H9 (cell line): ENCODE measurements around the gene GRID1. TPM values are rescaled to one million over a fixed set of nuclear protein-coding genes. Genes with fewer than 3 reads are reported as not detected.

Source experiments
- DNase-seq: peaks from one replicate; pipeline ENCODE4 v3.0.0-alpha.2; 2017
- H2AFZ ChIP-seq: one replicate; pipeline ENCODE4 v1.6.1; 2013; ENCODE audit warnings: mild to moderate bottlenecking, low read length, control low read depth, moderate library complexity
- H2AK5ac ChIP-seq: 2 replicates; pipeline ENCODE4 v1.6.1; 2013; ENCODE audit warnings: low read length, control low read depth, mixed read lengths; ENCODE audit not compliant: insufficient read length
- H2BK120ac ChIP-seq: one replicate; pipeline ENCODE4 v1.6.1; 2013; ENCODE audit warnings: low read depth, mild to moderate bottlenecking, low read length, control low read depth, inconsistent platforms; ENCODE audit not compliant: poor library complexity, severe bottlenecking
- H2BK12ac ChIP-seq: 2 replicates; pipeline ENCODE4 v1.6.1; 2013; ENCODE audit warnings: low read length, control low read depth, mixed read lengths, low read depth; ENCODE audit not compliant: insufficient read length
- H2BK15ac ChIP-seq: 2 replicates; pipeline ENCODE4 v1.6.1; 2013; ENCODE audit warnings: low read depth, low read length, control low read depth
- H2BK20ac ChIP-seq: one replicate; pipeline ENCODE4 v1.6.1; 2013; ENCODE audit warnings: low read depth, mild to moderate bottlenecking, low read length, control low read depth, inconsistent platforms; ENCODE audit not compliant: poor library complexity, severe bottlenecking
- H2BK5ac ChIP-seq: 2 replicates; pipeline ENCODE4 v1.6.1; 2013; ENCODE audit warnings: low read length, control low read depth, mixed read lengths; ENCODE audit not compliant: insufficient read length
- H3K14ac ChIP-seq: 2 replicates; pipeline ENCODE4 v1.6.1; 2013; ENCODE audit warnings: low read length, control low read depth; ENCODE audit not compliant: insufficient read depth
- H3K18ac ChIP-seq: 2 replicates; pipeline ENCODE4 v1.6.1; 2013; ENCODE audit warnings: low read depth, mild to moderate bottlenecking, mixed read lengths, low read length, control low read depth; ENCODE audit not compliant: insufficient read length
- H3K23ac ChIP-seq: 2 replicates; pipeline ENCODE4 v1.6.1; 2013; ENCODE audit warnings: low read length, control low read depth, mixed read lengths, low read depth; ENCODE audit not compliant: insufficient read length
- H3K23me2 ChIP-seq: 2 replicates; pipeline ENCODE4 v1.6.1; 2013; ENCODE audit warnings: low read depth, mild to moderate bottlenecking, mixed read lengths, low read length, control low read depth; ENCODE audit not compliant: insufficient read length, poor library complexity, severe bottlenecking
- H3K27ac ChIP-seq: 2 replicates; pipeline ENCODE4 v1.5.1; 2013; ENCODE audit warnings: low read length, control low read depth, mixed read lengths, low read depth; ENCODE audit not compliant: insufficient read length
- H3K27me3 ChIP-seq: 2 replicates; pipeline ENCODE4 v1.6.1; 2013; ENCODE audit warnings: low read length, control low read depth, inconsistent platforms; ENCODE audit not compliant: insufficient read depth
- H3K4ac ChIP-seq: 2 replicates; pipeline ENCODE4 v1.6.1; 2013; ENCODE audit warnings: low read depth, mild to moderate bottlenecking, control low read depth, inconsistent platforms, low read length, moderate library complexity
- H3K4me1 ChIP-seq: 2 replicates; pipeline ENCODE4 v1.6.1; 2013; ENCODE audit warnings: low read length, control low read depth, inconsistent platforms; ENCODE audit not compliant: insufficient read depth
- H3K4me2 ChIP-seq: 2 replicates; pipeline ENCODE4 v1.6.1; 2013; ENCODE audit warnings: low read length, control low read depth, mixed read lengths; ENCODE audit not compliant: insufficient read length, insufficient read depth
- H3K56ac ChIP-seq: 2 replicates; pipeline ENCODE4 v1.6.1; 2013; ENCODE audit warnings: low read depth, mild to moderate bottlenecking, mixed read lengths, low read length, control low read depth; ENCODE audit not compliant: insufficient read length
- H3K79me1 ChIP-seq: 2 replicates; pipeline ENCODE4 v1.6.1; 2013; ENCODE audit warnings: low read depth, mild to moderate bottlenecking, moderate library complexity, low read length, control low read depth, inconsistent platforms; ENCODE audit not compliant: insufficient read depth, poor library complexity, severe bottlenecking
- H3K79me2 ChIP-seq: 2 replicates; pipeline ENCODE4 v1.6.1; 2013; ENCODE audit warnings: low read length, control low read depth, inconsistent platforms; ENCODE audit not compliant: insufficient read depth
- H3K9ac ChIP-seq: 2 replicates; pipeline ENCODE4 v1.6.1; 2013; ENCODE audit warnings: low read length, control low read depth, mixed read lengths; ENCODE audit not compliant: insufficient read length; ENCODE audit errors: extremely low read depth
- H3K9me3 ChIP-seq: one replicate; pipeline ENCODE4 v1.6.1; 2013; ENCODE audit warnings: low read depth, low read length, inconsistent platforms; ENCODE audit not compliant: control insufficient read depth
- H3T11ph ChIP-seq: one replicate; pipeline ENCODE4 v1.6.1; 2013; ENCODE audit warnings: mild to moderate bottlenecking, low read length, control low read depth, inconsistent platforms
- H4K20me1 ChIP-seq: one replicate; pipeline ENCODE4 v1.6.1; 2013; ENCODE audit not compliant: control insufficient read depth, insufficient read length, insufficient read depth
- H4K5ac ChIP-seq: 2 replicates; pipeline ENCODE4 v1.6.1; 2013; ENCODE audit warnings: low read depth, mild to moderate bottlenecking, mixed read lengths, low read length, control low read depth; ENCODE audit not compliant: insufficient read length
- H4K8ac ChIP-seq: replicated peaks from 2 replicates; pipeline ENCODE4 v1.6.1; 2013; ENCODE audit warnings: low read length, control low read depth, mixed read lengths, low read depth; ENCODE audit not compliant: insufficient read length
- H4K91ac ChIP-seq: 2 replicates; pipeline ENCODE4 v1.6.1; 2013; ENCODE audit warnings: low read depth, mild to moderate bottlenecking, moderate library complexity, mixed read lengths, low read length, control low read depth; ENCODE audit not compliant: insufficient read length
- H3K27ac Mint-ChIP-seq, 3 experiments: 2 replicates in 2 of 3; 3 replicates in 1 of 3; pipeline ENCODE4 v1.8.0; 2020 to 2021; ENCODE audit warnings: mixed read lengths in 3 of 3, mild to moderate bottlenecking in 1 of 3, moderate library complexity in 1 of 3
- H3K27me3 Mint-ChIP-seq: 2 replicates; pipeline ENCODE4 v1.8.0; 2021; ENCODE audit warnings: low read depth, mild to moderate bottlenecking, moderate library complexity, mixed read lengths
- H3K36me3 Mint-ChIP-seq, 3 experiments: 2 replicates in 2 of 3; 3 replicates in 1 of 3; pipeline ENCODE4 v1.8.0; 2020 to 2021; ENCODE audit warnings: low read depth in 3 of 3, mixed read lengths in 3 of 3; ENCODE audit not compliant: insufficient read depth in 1 of 3
- H3K4me1 Mint-ChIP-seq, 2 experiments: 2 replicates each; pipeline ENCODE4 v1.8.0; 2020; ENCODE audit warnings: mixed read lengths in 2 of 2
- H3K4me3 Mint-ChIP-seq, 2 experiments: 2 replicates in 1 of 2; 3 replicates in 1 of 2; pipeline ENCODE4 v1.8.0; 2020 to 2021; ENCODE audit warnings: mild to moderate bottlenecking in 2 of 2, mixed read lengths in 2 of 2, moderate library complexity in 1 of 2
- H3K9me3 Mint-ChIP-seq, 2 experiments: 2 replicates in 1 of 2; 3 replicates in 1 of 2; pipeline ENCODE4 v1.8.0; 2020; ENCODE audit warnings: mild to moderate bottlenecking in 2 of 2, mixed read lengths in 2 of 2, moderate library complexity in 1 of 2
- CTCF ChIP-seq: fragments of 200-600 bp; sonication (generic); conservative IDR thresholded peaks from 3 replicates; pipeline ENCODE4 v1.8.0; 2021; ENCODE audit warnings: antibody characterized with exemption, mild to moderate bottlenecking
- WGBS: extraction: QIAGEN DNeasy Blood & Tissue Kit; methylation state at CpG from one replicate; pipeline ENCODE4 v1.1.7; 2013; ENCODE audit warnings: missing lambda C conversion rate, low lambda C conversion rate, mixed read lengths; ENCODE audit not compliant: insufficient read length; ENCODE audit errors: extremely low coverage; 5-methylcytosine and 5-hydroxymethylcytosine counted together
- total RNA-seq: library from RNA; stranded (reverse); gene quantifications from 2 replicates; pipeline ENCODE4 v1.2.1, GENCODE V29; 2021

The GRID1 gene
- total RNA-seq, 1 experiment from 2014 or later: 0.35 TPM

DNA sequence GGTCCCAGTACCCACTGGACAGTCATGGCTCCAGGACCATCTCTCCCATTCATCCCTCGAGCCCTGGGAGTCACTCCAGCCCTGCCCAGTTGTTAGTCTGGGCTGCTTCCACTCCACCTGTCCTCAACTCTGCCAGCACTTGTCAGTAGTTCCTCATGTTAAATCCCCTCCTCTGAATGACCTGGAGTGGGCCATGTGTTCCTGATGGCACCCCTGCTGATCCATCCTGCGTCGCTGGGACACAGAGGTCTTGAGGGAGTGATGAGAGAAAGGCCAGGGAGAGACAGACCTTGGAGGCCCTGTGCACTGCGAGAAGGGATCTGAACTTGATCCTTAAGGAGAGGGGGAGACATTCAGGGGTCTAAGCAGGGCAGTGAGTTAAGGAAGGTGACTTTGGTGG is 174.9 kb downstream of the GRID1 start:
- Mint-ChIP-seq H3K4me3 (no peak overlapping the region), H3K36me3 (no peaks in the 10 kb centered on the region), H3K27ac (no peak overlapping the region), H3K9me3 (no peaks in the 10 kb centered on the region; a peak in 1 of 5 replicates), H3K27me3 (peaks cover 6% of the 10 kb centered on the region), H3K4me1 (no peaks in the 10 kb centered on the region)
- no peaks in the 10 kb centered on the region for H3K9me3 ChIP-seq
- H3K14ac ChIP-seq: no peak overlapping the region; the same call in 1 of the 2 replicates
- no peaks in the 10 kb centered on the region for H3K79me2 ChIP-seq
- no peak overlapping the region for H3K9ac ChIP-seq
- TF ChIP-seq CTCF: no peak
- H2BK15ac ChIP-seq: no peak overlapping the region
- no peak overlapping the region for H4K91ac ChIP-seq
- no peaks in the 10 kb centered on the region for H3K23me2 ChIP-seq
- no peaks in the 10 kb centered on the region for H3K4me1 ChIP-seq
- H3K56ac ChIP-seq: no peak overlapping the region
- no peaks in the 10 kb centered on the region for H3K27me3 ChIP-seq
- no peak overlapping the region for H3K4me2 ChIP-seq
- no peak overlapping the region for H2BK5ac ChIP-seq
- H2BK12ac ChIP-seq: no peak overlapping the region
- no peak overlapping the region for H3K23ac ChIP-seq
- H4K8ac ChIP-seq: no peak overlapping the region
- no peak overlapping the region for H3K27ac ChIP-seq
- no peak overlapping the region for H2BK120ac ChIP-seq
- H3K18ac ChIP-seq: no peak overlapping the region
- H2AFZ ChIP-seq: no peak overlapping the region
- H3K79me1 ChIP-seq: no peaks in the 10 kb centered on the region
- DNase-seq: no peak
- H2BK20ac ChIP-seq: no peak overlapping the region
- H3T11ph ChIP-seq: no peak overlapping the region
- H3K4ac ChIP-seq: no peak overlapping the region
- no peaks in the 10 kb centered on the region for H4K20me1 ChIP-seq
- no peak overlapping the region for H2AK5ac ChIP-seq
- no CpG with 5 or more reads among the region's 4 CpGs for WGBS
- H4K5ac ChIP-seq: no peak overlapping the region
